Osteocyte (in vitro differentiated cells): ENCODE data around the gene TXNDC11. TPM values are rescaled to one million over a fixed set of nuclear protein-coding genes. Genes with fewer than 3 reads are reported as not detected.
A peak's percentile ranks its signal among the peaks of the same experiment; 100 is the strongest.

Experiments
- DNase-seq: peaks from one replicate; pipeline ENCODE4 v3.0.0; 2021; ENCODE audit warnings: mixed read lengths; ENCODE audit not compliant: unreplicated experiment; ENCODE audit errors: extremely low spot score
- H3K27ac Mint-ChIP-seq: one replicate; pipeline ENCODE4 v1.8.0; 2021; ENCODE audit warnings: mild to moderate bottlenecking, mixed read lengths; ENCODE audit not compliant: unreplicated experiment
- H3K27me3 Mint-ChIP-seq: one replicate; pipeline ENCODE4 v1.8.0; 2021; ENCODE audit warnings: mixed read lengths; ENCODE audit not compliant: unreplicated experiment
- H3K36me3 Mint-ChIP-seq: one replicate; pipeline ENCODE4 v1.8.0; 2021; ENCODE audit warnings: mixed read lengths; ENCODE audit not compliant: unreplicated experiment
- H3K4me1 Mint-ChIP-seq: one replicate; pipeline ENCODE4 v1.8.0; 2021; ENCODE audit warnings: mixed read lengths; ENCODE audit not compliant: unreplicated experiment
- H3K4me3 Mint-ChIP-seq: one replicate; pipeline ENCODE4 v1.8.0; 2021; ENCODE audit warnings: mild to moderate bottlenecking, moderate library complexity, mixed read lengths; ENCODE audit not compliant: unreplicated experiment
- H3K9me3 Mint-ChIP-seq: one replicate; pipeline ENCODE4 v1.8.0; 2021; ENCODE audit warnings: mixed read lengths; ENCODE audit not compliant: unreplicated experiment
- CTCF ChIP-seq: fragments of 200-600 bp; sonication (generic); IDR thresholded peaks from 2 replicates; pipeline ENCODE4 v1.5.0; 2021; ENCODE audit warnings: antibody characterized with exemption, mild to moderate bottlenecking, moderate library complexity
- total RNA-seq: library from RNA; stranded (reverse); gene quantifications from 2 replicates; pipeline ENCODE4 v1.2.1, GENCODE V29; 2021

The TXNDC11 gene
- total RNA-seq, 1 donor from 2014 or later, result 31.9 TPM

- Mint-ChIP-seq H3K4me3 (no peak overlapping the region), H3K27ac (peak overlapping the region; percentile 65), H3K9me3 (no peaks in the 10 kb centered on the region), H3K36me3 (no peaks in the 10 kb centered on the region), H3K27me3 (no peaks in the 10 kb centered on the region), H3K4me1 (peaks cover 56% of the 10 kb centered on the region)
- no peak for TF ChIP-seq CTCF
- DNase-seq, result no peak
These were observed 105.3 kb downstream of the TXNDC11 start for GRCh38 chr16:11637320-11637719.

- no peak for TF ChIP-seq CTCF
- DNase-seq, result no peak
- Mint-ChIP-seq H3K4me3 (no peak overlapping the region), H3K27ac (no peak overlapping the region), H3K9me3 (no peaks in the 10 kb centered on the region), H3K27me3 (no peaks in the 10 kb centered on the region), H3K4me1 (peaks cover 60% of the 10 kb centered on the region), H3K36me3 (no peaks in the 10 kb centered on the region)
These were observed 106.4 kb downstream of the TXNDC11 start for GRCh38 chr16:11636172-11636721.

GRCh38 chr16:11635679-11636171 lies 106.9 kb downstream of the TXNDC11 start:
- Mint-ChIP-seq H3K36me3 (no peaks in the 10 kb centered on the region), H3K27ac (no peak overlapping the region), H3K9me3 (no peaks in the 10 kb centered on the region), H3K4me1 (peaks cover 59% of the 10 kb centered on the region), H3K4me3 (no peak overlapping the region), H3K27me3 (no peaks in the 10 kb centered on the region)
- no peak for TF ChIP-seq CTCF
- DNase-seq, result no peak

GRCh38 chr16:11635113-11635652 lies 107.5 kb downstream of the TXNDC11 start:
- TF ChIP-seq CTCF, result no peak
- Mint-ChIP-seq H3K4me1 (peaks cover 59% of the 10 kb centered on the region), H3K27me3 (no peaks in the 10 kb centered on the region), H3K36me3 (no peaks in the 10 kb centered on the region), H3K27ac (no peak overlapping the region), H3K9me3 (no peaks in the 10 kb centered on the region), H3K4me3 (no peak overlapping the region)
- no peak for DNase-seq

GRCh38 chr16:11634312-11634711 lies 108.3 kb downstream of the TXNDC11 start:
- H3K36me3 Mint-ChIP-seq, result no peaks in the 10 kb centered on the region
- H3K27ac Mint-ChIP-seq, result no peak overlapping the region
- DNase-seq, result no peak
- no peak for TF ChIP-seq CTCF
- peaks cover 63% of the 10 kb centered on the region for H3K4me1 Mint-ChIP-seq
- no peaks in the 10 kb centered on the region for H3K9me3 Mint-ChIP-seq
- H3K27me3 Mint-ChIP-seq, result no peaks in the 10 kb centered on the region
- no peak overlapping the region for H3K4me3 Mint-ChIP-seq
